Gastroesophageal sphincter (tissue), 4 donors: ENCODE data around the gene TMSB4X. TPM values are rescaled to one million over a fixed set of nuclear protein-coding genes. Genes with fewer than 3 reads are reported as not detected.
A peak's percentile ranks its signal among the peaks of the same experiment; 100 is the strongest.

Source experiments
- ATAC-seq: fragments of 150-250 bp; one replicate; pipeline ENCODE4 v1.9.1; 2016; ENCODE audit warnings: mild to moderate bottlenecking, moderate library complexity
- H3K27ac ChIP-seq, 4 donors: fragments of 200-600 bp; sonication (generic) in 3 of 4; 1 replicate in 3 of 4; 2 replicates in 1 of 4; pipeline ENCODE4 v1.5.1; 2016 to 2019
- H3K27me3 ChIP-seq: fragments of 200-600 bp; sonication (generic); one replicate; pipeline ENCODE4 v1.5.1; 2019
- H3K36me3 ChIP-seq, 2 donors: fragments of 200-600 bp; sonication (generic); one replicate each; pipeline ENCODE4 v1.5.1; 2019; ENCODE audit warnings: control low read depth in 1 of 2
- H3K4me1 ChIP-seq, 3 donors: fragments of 200-600 bp; sonication (generic); 1 replicate in 2 of 3; 2 replicates in 1 of 3; pipeline ENCODE4 v1.5.1; 2016 to 2019; ENCODE audit warnings: control low read depth in 2 of 3
- H3K4me3 ChIP-seq, 2 donors: fragments of 200-600 bp; sonication (generic); one replicate each; pipeline ENCODE4 v1.5.1; 2019; ENCODE audit warnings: mild to moderate bottlenecking in 1 of 2, moderate library complexity in 1 of 2
- H3K9me3 ChIP-seq, 3 donors: fragments of 200-600 bp; sonication (generic); one replicate each; pipeline ENCODE4 v1.5.1; 2017 to 2019; ENCODE audit warnings: control low read depth in 2 of 3
- EP300 ChIP-seq: sonication (generic); formaldehyde crosslinking; IDR thresholded peaks from one replicate; pipeline ENCODE4 v1.6.1; 2017; ENCODE audit warnings: antibody characterized with exemption, mild to moderate bottlenecking
- POLR2A ChIP-seq, 2 donors: fragments of 450-650 bp; IDR thresholded peaks; one replicate each; pipeline ENCODE4 v1.6.1; 2017; ENCODE audit warnings: antibody characterized with exemption in 2 of 2, mild to moderate bottlenecking in 2 of 2, moderate library complexity in 1 of 2
- POLR2AphosphoS5 ChIP-seq: sonication (generic); formaldehyde crosslinking; IDR thresholded peaks from one replicate; pipeline ENCODE4 v1.6.1; 2017; ENCODE audit warnings: antibody characterized with exemption
- WGBS, 2 donors: methylation state at CpG; one replicate each; pipeline ENCODE4 v1.1.5; 2018; ENCODE audit warnings: low coverage in 1 of 2; 5-methylcytosine and 5-hydroxymethylcytosine counted together
- total RNA-seq, 4 donors: library from RNA; depleted of rRNA; stranded (reverse); fragments of >200 nt; gene quantifications; one replicate each; pipeline ENCODE4 v1.1.0, GENCODE V29; 2016
- TF ChIP-seq, protein P1 (sequence below), 4 experiments: fragments of 200-600 bp in 2 of 4; fragments of 450-650 bp in 2 of 4; sonication (generic) in 1 of 4; IDR thresholded peaks; one replicate each; pipeline ENCODE4 v1.5.1; 2017 to 2019; ENCODE audit warnings: antibody characterized with exemption in 4 of 4, mild to moderate bottlenecking in 2 of 4, moderate library complexity in 2 of 4

Gene TMSB4X
- total RNA-seq, 4 donors from 2014 or later: 2,260 to 4,561 (median 3,693) TPM

DNA sequence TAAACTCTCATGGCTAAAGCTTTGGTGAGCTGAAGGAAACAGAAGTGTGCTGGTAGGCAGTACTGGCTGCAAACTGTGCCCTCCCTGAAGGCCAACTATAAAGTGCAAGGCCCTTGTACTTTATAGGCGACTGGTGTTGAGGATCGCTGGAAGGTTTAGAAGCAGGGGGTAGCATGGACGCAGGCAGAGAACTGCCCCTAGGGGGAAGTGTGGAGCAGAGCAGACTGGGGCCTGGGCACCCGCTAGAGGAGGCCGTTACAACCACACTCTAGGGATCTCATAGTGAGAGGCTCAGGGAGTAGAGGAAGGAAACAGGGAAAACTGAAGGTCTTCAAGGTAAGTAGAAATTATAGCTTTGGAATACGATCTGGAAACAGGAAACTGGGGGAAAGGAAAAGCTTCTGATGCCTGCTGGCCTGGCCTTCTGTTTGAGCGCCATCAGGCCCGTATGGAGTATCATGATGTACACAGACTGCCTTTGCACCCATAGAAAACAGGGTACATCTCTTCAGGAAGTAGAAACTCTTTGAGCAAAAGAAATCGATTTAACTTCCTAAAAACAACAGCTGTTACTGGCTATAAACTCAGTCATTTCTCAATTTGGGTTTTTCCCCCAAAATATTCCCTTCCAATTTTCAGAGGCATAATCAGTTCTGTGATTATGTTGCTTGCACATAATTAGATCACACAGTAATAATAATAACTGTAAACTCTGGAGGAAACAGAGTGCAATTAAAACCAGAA, 23.9 kb upstream of the TMSB4X start:
- ATAC-seq: no peak
- Histone ChIP-seq H3K9me3 (no peaks in the 10 kb centered on the region), H3K27ac (peak overlapping the region; percentile 69 to 82 (median 78)), H3K4me3 (no peak overlapping the region), H3K27me3 (no peaks in the 10 kb centered on the region), H3K36me3 (no peaks in the 10 kb centered on the region), H3K4me1 (peaks cover 0 to 27% (median 0%) of the 10 kb centered on the region in 3 donors)
- 59 to 70% methylated on average over 7 to 8 of the region's 9 CpGs for WGBS, 2 donors
- TF ChIP-seq, protein P1, sequence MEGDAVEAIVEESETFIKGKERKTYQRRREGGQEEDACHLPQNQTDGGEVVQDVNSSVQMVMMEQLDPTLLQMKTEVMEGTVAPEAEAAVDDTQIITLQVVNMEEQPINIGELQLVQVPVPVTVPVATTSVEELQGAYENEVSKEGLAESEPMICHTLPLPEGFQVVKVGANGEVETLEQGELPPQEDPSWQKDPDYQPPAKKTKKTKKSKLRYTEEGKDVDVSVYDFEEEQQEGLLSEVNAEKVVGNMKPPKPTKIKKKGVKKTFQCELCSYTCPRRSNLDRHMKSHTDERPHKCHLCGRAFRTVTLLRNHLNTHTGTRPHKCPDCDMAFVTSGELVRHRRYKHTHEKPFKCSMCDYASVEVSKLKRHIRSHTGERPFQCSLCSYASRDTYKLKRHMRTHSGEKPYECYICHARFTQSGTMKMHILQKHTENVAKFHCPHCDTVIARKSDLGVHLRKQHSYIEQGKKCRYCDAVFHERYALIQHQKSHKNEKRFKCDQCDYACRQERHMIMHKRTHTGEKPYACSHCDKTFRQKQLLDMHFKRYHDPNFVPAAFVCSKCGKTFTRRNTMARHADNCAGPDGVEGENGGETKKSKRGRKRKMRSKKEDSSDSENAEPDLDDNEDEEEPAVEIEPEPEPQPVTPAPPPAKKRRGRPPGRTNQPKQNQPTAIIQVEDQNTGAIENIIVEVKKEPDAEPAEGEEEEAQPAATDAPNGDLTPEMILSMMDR (IDR thresholded peaks at IDR 0.05): peak in 1 of 4 experiments; percentile 30
- TF ChIP-seq POLR2AphosphoS5: no peak
- TF ChIP-seq EP300: no peak

DNA sequence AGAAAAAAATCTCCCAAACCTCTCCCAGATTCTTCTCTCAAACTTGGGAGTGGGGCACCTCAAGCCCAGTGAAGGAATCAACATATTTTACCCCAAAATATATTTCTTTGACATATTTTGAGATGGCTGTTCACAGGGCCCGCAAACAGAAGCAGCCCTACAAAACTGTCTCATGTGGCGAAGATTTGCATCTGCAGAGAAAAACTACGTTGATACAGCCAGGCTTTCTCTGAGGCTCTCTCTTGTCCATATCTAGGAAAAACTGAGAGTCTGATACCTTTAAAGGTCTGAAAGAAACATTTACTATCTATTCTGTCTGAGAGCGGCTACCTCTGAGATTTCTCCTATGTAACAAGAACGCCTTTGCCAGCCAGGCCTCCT, 23.3 kb upstream of the TMSB4X start:
- H3K27me3 ChIP-seq: no peaks in the 10 kb centered on the region
- H3K27ac ChIP-seq: peak overlapping the region in 1 of 4 donors; percentile 82
- no peak overlapping the region for H3K4me3 ChIP-seq
- WGBS, 2 donors: 83 to 93% methylated on average over 2 to 3 of the region's 5 CpGs
- TF ChIP-seq EP300: no peak
- no peak for TF ChIP-seq POLR2AphosphoS5
- TF ChIP-seq, protein P1 (IDR thresholded peaks at IDR 0.05): no peak
- no peak for TF ChIP-seq POLR2A (IDR thresholded peaks at IDR 0.05)
- peaks cover 0 to 32% (median 0%) of the 10 kb centered on the region in 3 donors for H3K4me1 ChIP-seq
- no peak for ATAC-seq
- H3K9me3 ChIP-seq: no peaks in the 10 kb centered on the region
- H3K36me3 ChIP-seq: no peaks in the 10 kb centered on the region

DNA sequence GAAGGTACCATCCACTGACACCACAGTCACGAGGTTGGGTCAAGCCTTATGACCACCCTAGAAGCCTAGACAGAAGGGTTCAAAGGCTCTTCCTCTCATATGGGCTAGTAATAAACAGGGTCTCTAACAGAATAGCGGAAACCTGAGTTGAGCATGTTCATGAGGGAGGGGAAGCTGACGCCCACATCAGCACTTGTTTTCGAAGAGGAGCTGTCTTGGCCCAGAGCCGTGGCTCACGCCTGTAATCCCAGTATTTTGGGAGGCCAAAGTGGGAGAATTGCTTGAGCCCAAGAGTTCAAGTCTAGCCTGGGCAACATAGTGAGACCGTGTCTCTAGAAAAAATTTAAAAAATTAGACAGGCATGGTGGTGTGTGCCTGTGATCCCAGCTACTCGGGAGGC, 21.5 kb upstream of the TMSB4X start:
- Histone ChIP-seq H3K36me3 (no peaks in the 10 kb centered on the region), H3K4me1 (peaks cover 0 to 23% (median 0%) of the 10 kb centered on the region in 3 donors), H3K27ac (no peak overlapping the region), H3K9me3 (no peaks in the 10 kb centered on the region), H3K4me3 (no peak overlapping the region), H3K27me3 (no peaks in the 10 kb centered on the region)
- 79 to 86% methylated on average over 1 to 2 of the region's 8 CpGs for WGBS, 2 donors
- TF ChIP-seq, protein P1 (IDR thresholded peaks at IDR 0.05): no peak
- TF ChIP-seq POLR2A (IDR thresholded peaks at IDR 0.05): no peak
- no peak for TF ChIP-seq POLR2AphosphoS5
- TF ChIP-seq EP300: no peak
- no peak for ATAC-seq

DNA sequence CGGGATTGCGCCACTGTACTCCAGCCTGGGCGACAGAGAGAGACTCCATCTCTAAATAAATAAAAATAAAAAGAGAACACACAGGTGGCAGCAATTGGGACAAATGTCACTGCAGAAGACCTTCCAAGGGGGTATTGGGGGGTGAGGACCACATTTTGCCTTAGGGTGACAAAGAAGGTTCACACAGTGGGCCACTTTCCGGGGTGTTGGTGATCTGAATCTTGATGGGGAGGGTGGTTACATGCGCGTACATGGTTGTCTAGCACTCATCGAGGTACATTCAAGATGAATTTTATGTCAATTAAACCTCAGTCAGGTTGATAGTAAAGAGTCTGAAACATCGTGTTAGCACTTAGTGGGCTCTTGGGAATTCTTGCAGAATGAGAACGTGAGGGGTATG, 20.5 kb upstream of the TMSB4X start:
- TF ChIP-seq POLR2AphosphoS5: no peak
- TF ChIP-seq POLR2A (IDR thresholded peaks at IDR 0.05): no peak
- TF ChIP-seq EP300: no peak
- TF ChIP-seq, protein P1 (IDR thresholded peaks at IDR 0.05): no peak
- Histone ChIP-seq H3K27me3 (no peaks in the 10 kb centered on the region), H3K4me1 (peaks cover 0 to 23% (median 0%) of the 10 kb centered on the region in 3 donors), H3K9me3 (no peaks in the 10 kb centered on the region), H3K4me3 (no peak overlapping the region), H3K36me3 (no peaks in the 10 kb centered on the region), H3K27ac (peak overlapping the region in 1 of 4 donors; percentile 37)
- ATAC-seq: no peak
- 89 to 100% methylated on average over 4 of the region's 9 CpGs for WGBS, 2 donors

DNA sequence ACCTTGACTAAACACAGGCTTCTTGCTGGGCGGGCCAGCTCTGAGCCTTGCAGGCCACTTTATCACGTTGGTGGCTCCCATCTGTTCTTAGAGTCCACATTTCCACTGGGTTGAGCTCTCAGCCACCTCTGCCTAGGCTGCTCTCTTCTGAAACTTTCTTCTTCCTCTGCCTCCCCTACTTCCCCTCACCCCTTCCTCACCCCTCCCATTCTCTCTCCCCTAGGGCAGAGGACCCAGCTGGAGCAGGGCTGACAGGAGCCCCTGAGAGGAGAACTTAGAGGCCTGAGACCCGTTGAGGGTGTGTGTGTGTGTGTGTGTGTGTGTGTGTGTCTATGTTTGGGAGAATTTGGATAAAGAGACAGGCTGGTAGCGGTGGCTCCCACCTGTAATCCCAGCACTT, 19.9 kb upstream of the TMSB4X start:
- WGBS, 2 donors: 20% methylated on average over 1 of the region's 4 CpGs; no CpG with 5 or more reads in 1 of the 2 donors

More for the DNA sequence above, 19.9 kb upstream of the TMSB4X start:
- Histone ChIP-seq H3K27me3 (no peaks in the 10 kb centered on the region), H3K27ac (peak overlapping the region in 2 of 4 donors; percentile 37 to 64), H3K9me3 (no peaks in the 10 kb centered on the region), H3K4me1 (peaks cover 0 to 17% (median 0%) of the 10 kb centered on the region in 3 donors), H3K36me3 (no peaks in the 10 kb centered on the region), H3K4me3 (no peak overlapping the region)
- no peak for TF ChIP-seq EP300
- TF ChIP-seq, protein P1 (IDR thresholded peaks at IDR 0.05): no peak
- TF ChIP-seq POLR2A (IDR thresholded peaks at IDR 0.05): no peak
- no peak for TF ChIP-seq POLR2AphosphoS5
- ATAC-seq: no peak
